Lower leg skin (tissue), 4 donors: ENCODE data around the gene SYT4. TPM values are rescaled to one million over a fixed set of nuclear protein-coding genes. Genes with fewer than 3 reads are reported as not detected.
A peak's percentile ranks its signal among the peaks of the same experiment; 100 is the strongest.

Experiments
- DNase-seq, 2 donors: peaks; one replicate each; pipeline ENCODE4 v3.0.0-alpha.2; 2019; ENCODE audit warnings: low spot score in 2 of 2
- H3K4me3 ChIP-seq: fragments of 200-600 bp; sonication (generic); 2 replicates; pipeline ENCODE4 v1.5.1; 2017; ENCODE audit warnings: mild to moderate bottlenecking, low read depth; ENCODE audit not compliant: poor library complexity, severe bottlenecking
- POLR2A ChIP-seq, 2 donors: fragments of 450-650 bp; IDR thresholded peaks; one replicate each; pipeline ENCODE4 v1.6.1; 2016 to 2017; ENCODE audit warnings: antibody characterized with exemption in 2 of 2, mild to moderate bottlenecking in 1 of 2, moderate library complexity in 1 of 2
- WGBS, 2 donors: methylation state at CpG; one replicate each; pipeline ENCODE4 v1.1.5; 2018; 5-methylcytosine and 5-hydroxymethylcytosine counted together
- intact Hi-C: fragments of 100-400 bp; cut with DNase I; formaldehyde crosslinking; loops from one replicate; pipeline ENCODE4 v1.15.0; 2023; ENCODE audit warnings: low total_unique reads
- total RNA-seq, 4 donors: library from RNA; depleted of rRNA; stranded (reverse); fragments of >200 nt; gene quantifications; one replicate each; pipeline ENCODE4 v1.1.0, GENCODE V29; 2016
- TF ChIP-seq, protein P1 (sequence below), 3 donors: fragments of 450-650 bp; IDR thresholded peaks; one replicate each; pipeline ENCODE4 v1.5.1; 2016; ENCODE audit warnings: antibody characterized with exemption in 3 of 3, mild to moderate bottlenecking in 3 of 3, moderate library complexity in 2 of 3

The SYT4 gene, protein sequence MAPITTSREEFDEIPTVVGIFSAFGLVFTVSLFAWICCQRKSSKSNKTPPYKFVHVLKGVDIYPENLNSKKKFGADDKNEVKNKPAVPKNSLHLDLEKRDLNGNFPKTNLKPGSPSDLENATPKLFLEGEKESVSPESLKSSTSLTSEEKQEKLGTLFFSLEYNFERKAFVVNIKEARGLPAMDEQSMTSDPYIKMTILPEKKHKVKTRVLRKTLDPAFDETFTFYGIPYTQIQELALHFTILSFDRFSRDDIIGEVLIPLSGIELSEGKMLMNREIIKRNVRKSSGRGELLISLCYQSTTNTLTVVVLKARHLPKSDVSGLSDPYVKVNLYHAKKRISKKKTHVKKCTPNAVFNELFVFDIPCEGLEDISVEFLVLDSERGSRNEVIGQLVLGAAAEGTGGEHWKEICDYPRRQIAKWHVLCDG
- not detected for total RNA-seq

DNA sequence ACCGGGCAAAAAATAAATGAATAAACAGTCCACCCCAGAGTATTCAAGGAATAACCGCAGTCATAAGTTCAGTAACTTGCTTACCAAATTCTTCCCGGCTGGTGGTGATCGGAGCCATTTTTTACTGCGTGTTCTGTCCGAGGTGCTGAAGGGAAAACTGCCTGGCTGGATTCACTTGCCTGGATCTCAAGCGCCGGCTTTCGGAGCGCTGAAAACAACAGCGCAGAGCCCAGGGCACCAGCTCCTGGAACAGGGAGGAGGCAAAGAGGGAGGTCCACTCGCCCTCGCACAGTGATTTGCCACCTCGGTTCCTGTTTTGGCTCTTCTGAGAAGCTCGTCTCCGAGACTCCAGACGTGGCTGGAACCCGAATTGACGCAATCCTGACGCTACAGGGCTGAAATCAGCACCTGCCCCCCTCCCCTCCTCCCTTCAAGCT is at the start of gene SYT4:
SYT4 (minus strand) TSS at position 327 of the 437 bp plus-strand sequence; CDS start at position 118, 209 bp downstream.
- H3K4me3 ChIP-seq, result no peak within 1 kb of the TSS
- peak in 1 of 2 donors; percentile 84 for DNase-seq
- WGBS, 2 donors, result 2 to 3% methylated on average over 20 of the region's 20 CpGs
- TF ChIP-seq, protein P1, sequence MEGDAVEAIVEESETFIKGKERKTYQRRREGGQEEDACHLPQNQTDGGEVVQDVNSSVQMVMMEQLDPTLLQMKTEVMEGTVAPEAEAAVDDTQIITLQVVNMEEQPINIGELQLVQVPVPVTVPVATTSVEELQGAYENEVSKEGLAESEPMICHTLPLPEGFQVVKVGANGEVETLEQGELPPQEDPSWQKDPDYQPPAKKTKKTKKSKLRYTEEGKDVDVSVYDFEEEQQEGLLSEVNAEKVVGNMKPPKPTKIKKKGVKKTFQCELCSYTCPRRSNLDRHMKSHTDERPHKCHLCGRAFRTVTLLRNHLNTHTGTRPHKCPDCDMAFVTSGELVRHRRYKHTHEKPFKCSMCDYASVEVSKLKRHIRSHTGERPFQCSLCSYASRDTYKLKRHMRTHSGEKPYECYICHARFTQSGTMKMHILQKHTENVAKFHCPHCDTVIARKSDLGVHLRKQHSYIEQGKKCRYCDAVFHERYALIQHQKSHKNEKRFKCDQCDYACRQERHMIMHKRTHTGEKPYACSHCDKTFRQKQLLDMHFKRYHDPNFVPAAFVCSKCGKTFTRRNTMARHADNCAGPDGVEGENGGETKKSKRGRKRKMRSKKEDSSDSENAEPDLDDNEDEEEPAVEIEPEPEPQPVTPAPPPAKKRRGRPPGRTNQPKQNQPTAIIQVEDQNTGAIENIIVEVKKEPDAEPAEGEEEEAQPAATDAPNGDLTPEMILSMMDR (IDR thresholded peaks at IDR 0.05), result no peak
- no peak for TF ChIP-seq POLR2A (IDR thresholded peaks at IDR 0.05)
- intact Hi-C loops, result no loop called here

DNA sequence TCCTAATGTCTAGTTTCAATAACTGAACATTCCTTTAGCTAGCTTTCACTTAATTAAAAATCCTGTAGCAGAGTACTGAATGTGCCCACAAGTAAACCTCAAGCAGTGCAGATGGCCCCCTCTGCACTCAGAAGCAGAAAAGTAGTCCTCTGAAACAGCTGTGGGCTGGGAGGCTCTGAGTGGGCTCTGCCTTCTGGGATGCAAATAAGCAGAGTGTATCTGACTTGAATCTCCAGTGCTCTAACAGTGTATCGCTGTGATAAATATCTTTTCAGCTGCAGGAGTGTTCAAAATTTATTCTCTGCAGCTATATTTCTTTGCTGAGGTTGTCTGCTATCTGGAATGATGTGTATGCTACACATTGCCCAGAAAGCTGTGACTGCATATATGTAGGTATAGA is 44.8 kb upstream of the SYT4 start:
- H3K4me3 ChIP-seq, result no peak overlapping the region
- no peak for DNase-seq
- intact Hi-C loops, result no loop called here
- no peak for TF ChIP-seq POLR2A (IDR thresholded peaks at IDR 0.05)
- TF ChIP-seq, protein P1 (IDR thresholded peaks at IDR 0.05), result no peak
- WGBS, 2 donors, result 65 to 73% methylated on average over 1 of the region's 1 CpG

DNA sequence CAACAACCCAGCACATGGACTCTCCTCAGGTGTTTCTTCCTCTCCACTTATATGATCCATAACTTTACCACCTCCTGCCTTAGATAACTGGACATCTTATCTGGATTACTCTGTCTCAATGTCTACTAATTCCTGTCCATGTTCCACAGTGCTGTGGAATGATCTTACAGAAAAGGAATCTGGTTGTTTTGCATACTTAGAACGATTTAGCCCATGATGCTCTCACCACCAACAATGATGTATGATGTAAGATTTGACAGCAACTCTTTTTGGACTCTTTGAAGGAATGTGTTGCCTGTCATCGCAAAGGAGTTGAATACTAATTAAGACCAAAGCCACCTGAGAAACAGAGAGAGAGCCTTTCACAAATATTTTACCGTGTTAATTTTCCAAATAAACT is 37.7 kb upstream of the SYT4 start:
- no peak for TF ChIP-seq POLR2A (IDR thresholded peaks at IDR 0.05)
- TF ChIP-seq, protein P1 (IDR thresholded peaks at IDR 0.05), result no peak
- no peak overlapping the region for H3K4me3 ChIP-seq
- 62 to 63% methylated on average over 3 of the region's 3 CpGs for WGBS, 2 donors
- no peak for DNase-seq
- intact Hi-C loops, result no loop called here

DNA sequence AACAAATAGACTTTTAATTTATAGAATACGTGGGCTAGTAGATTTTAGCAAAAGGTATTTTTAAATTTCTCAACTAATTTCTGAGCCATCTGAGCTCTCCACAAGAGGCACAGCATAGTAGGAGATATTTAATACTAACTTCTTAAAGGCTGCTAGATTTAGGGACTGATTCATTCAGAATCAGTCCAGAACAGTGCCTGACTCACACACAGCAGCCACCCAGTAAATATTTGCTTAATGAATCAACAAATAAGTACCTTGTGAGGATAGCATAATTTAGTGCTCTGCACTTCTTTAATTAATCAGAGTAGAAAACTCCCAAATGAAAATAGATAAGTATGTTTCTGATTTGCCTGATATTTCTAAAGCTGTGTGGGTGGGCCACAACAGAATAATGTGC is 35.6 kb upstream of the SYT4 start:
- H3K4me3 ChIP-seq, result no peak overlapping the region
- TF ChIP-seq POLR2A (IDR thresholded peaks at IDR 0.05), result no peak
- TF ChIP-seq, protein P1 (IDR thresholded peaks at IDR 0.05), result no peak
- intact Hi-C loops, result no loop called here
- WGBS, 2 donors, result 81 to 94% methylated on average over 1 of the region's 1 CpG
- DNase-seq, result no peak

DNA sequence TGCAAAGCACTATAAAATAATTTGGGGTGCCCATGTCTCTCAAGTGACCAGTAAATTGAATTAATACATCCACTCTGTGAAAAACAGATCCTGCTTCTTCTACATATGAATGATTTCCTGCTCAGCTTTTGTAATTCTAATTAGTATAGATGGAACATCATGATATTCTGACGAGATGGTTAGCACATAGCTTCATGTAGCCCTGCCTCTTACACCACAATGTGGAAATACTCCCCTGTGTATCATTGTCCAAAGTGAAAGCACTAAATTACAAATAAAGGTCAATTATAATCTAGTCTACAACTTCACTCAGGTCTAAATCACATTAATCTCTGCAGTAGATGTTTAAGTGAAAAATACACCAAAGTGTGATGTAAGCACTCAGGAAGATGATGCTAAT is 32.9 kb upstream of the SYT4 start:
- DNase-seq, result no peak
- TF ChIP-seq, protein P1 (IDR thresholded peaks at IDR 0.05), result no peak
- no peak for TF ChIP-seq POLR2A (IDR thresholded peaks at IDR 0.05)
- 36 to 48% methylated on average over 1 of the region's 1 CpG for WGBS, 2 donors
- intact Hi-C loops, result no loop called here
- no peak overlapping the region for H3K4me3 ChIP-seq
